Endometrial microvascular endothelial cells (primary cell): Measurements from ENCODE around the gene DTNB. TPM values are rescaled to one million over a fixed set of nuclear protein-coding genes. Genes with fewer than 3 reads are reported as not detected.
"Not testable (repeated sequence)": the region's sequence is repeated elsewhere in the genome, so short reads cannot be mapped to it uniquely, and the experiment has no call there.

ENCODE experiments used
- in situ Hi-C: cut with HindIII; loops from 2 replicates; pipeline ENCODE4 v1.10.0; 2017; ENCODE audit warnings: low sequenced_read_pairs, low pct_unique_long_range_greater_than_20kb; ENCODE audit errors: inconsistent ontology term
- total RNA-seq: library from RNA; depleted of rRNA; stranded (reverse); fragments of >200 nt; gene quantifications from one replicate; pipeline ENCODE4 v1.2.3, GENCODE V29; 2015; ENCODE audit errors: inconsistent ontology term

DTNB gene
- total RNA-seq, 1 donor from 2014 or later: 2.6 TPM

DNA sequence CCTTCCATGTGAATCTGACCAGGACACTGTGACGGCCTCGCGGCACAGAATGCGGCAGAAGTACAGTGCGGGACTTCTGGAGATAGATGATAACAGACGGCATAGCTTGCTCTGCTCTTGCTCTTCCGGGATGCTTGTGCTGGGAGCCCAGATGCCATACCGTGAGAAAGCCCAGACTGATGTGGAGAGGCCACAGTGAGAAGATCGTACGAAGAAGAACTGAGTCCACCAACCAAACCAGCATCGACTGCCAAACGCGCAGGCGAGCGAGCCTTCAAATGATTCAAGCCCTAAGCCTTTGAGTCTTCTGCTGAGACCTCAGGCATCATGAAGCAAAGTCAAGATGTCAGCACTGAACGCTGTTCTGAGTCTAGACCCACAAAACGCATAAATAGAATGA is 33.7 kb downstream of the DTNB start:
- in situ Hi-C loops: no loop called here

DNA sequence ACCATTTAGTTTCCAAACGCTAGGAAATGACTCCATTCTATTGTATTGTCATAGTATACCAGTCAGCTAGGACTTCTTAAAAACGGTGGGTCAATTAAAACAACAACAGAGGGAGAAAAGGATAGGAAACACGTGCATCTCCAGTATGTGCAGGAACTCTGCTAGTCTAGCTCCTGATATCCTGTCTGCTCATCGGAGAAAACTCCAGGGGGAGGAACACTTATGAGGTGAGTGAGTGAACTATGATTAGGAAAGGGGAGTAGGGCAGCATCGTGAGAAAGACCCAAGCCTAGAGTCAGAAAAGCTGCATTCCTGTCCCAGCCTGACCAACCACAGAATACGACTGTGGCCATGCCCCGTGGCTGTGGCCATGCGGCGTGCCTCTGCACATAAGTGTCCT is 34.2 kb downstream of the DTNB start:
- in situ Hi-C loops: no loop called here

- in situ Hi-C loops: no loop called here
Observed at GRCh38 chr2:25635797-25636196, 37.6 kb downstream of the DTNB start.

DNA sequence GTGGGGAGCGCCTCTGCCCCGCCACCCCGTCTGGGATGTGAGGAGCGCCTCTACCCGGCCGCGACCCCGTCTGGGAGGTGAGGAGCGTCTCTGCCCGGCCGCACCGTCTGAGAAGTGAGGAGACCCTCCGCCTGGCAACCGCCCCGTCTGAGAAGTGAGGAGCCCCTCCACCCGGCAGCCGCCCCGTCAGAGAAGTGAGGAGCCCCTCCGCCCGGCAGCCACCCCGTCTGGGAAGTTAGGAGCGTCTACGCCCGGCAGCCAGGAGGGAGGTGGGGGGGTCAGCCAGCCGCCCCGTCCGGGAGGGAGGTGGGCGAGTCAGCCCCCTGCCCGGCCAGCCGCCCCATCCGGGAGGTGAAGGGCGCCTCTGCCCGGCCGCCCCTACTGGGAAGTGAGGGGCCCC is 39.6 kb downstream of the DTNB start:
- in situ Hi-C loops: not testable (repeated sequence)

GRCh38 chr2:25632396-25632795 is 41.0 kb downstream of the DTNB start:
- in situ Hi-C loops: no loop called here

DNA sequence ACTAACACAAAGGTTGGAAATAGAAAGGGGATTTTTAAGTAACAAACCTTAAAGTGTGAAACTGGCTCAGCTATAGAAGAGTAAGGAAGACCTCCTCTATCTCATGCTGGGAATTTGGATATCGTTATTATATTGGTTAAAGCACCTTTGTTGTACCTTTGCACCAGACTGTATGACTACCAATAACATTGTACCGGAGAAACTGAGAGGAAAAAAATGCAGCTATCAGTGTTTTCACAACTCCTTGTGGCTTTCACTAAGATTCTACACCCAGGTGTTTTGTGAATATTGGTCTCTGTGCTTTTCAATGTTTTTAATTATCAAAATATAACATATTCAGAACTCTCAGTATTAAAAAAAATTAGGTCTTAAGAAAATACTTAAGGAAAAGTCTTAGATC is 48.7 kb downstream of the DTNB start:
- in situ Hi-C loops: no loop called here

GRCh38 chr2:25623361-25623760 is 50.0 kb downstream of the DTNB start:
- in situ Hi-C loops: no loop called here

GRCh38 chr2:25620711-25621110 is 52.7 kb downstream of the DTNB start:
- in situ Hi-C loops: no loop called here

DNA sequence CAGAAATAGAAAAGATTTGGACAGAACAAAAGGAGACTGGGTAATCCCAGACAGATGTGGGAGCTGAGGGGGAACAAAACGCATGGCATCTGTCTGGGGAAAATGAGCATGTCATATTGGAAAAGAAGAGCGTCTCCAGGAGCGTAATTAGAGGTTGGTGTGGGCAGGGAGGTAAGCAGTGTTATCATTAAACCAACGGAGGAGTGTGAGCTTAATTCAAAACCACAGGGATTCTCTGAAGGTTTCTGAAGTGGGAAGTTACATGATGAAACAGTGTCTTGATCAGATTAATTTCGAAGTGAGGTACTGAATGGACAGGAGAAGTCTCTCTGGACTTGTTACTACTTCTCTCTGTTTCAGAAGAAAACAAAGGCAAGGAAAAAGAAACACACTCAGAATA is 53.3 kb downstream of the DTNB start:
- in situ Hi-C loops: no loop called here

- in situ Hi-C loops: no loop called here
Observed at GRCh38 chr2:25619185-25619584, 54.2 kb downstream of the DTNB start.

- in situ Hi-C loops: no loop called here
Observed at GRCh38 chr2:25618676-25619075, 54.7 kb downstream of the DTNB start.

DNA sequence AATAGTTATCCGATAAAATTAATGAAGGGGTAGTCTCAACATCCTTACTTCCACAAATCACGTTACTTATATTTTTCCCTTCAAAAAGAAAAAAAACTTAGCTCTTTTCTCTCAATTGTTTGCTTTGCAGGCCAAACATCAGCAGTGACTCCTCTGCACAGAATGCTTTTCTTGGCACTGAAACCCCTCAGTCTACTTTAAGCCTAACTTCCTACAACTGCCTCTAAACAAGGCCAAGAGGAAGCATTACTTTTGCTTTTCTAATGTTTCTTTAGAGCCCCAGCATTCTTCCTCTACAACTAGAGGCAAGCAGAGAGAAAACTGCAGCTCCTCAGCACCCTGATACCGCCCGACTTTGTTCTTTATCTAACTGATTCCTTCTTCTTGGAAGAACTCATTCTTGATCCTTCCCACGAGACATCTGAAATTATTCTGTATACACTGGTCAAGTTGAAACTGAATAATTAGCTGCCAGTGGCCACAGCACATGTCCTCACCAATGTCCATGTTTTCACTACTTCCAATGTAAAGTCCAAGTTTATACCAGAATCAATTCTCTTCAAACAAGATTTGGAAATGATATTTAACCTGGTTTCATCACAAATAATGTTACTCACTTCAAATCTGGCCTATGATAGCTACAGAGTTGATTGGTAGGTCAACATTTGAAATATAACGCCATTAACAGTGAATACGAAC is 55.3 kb downstream of the DTNB start:
- in situ Hi-C loops: no loop called here

DNA sequence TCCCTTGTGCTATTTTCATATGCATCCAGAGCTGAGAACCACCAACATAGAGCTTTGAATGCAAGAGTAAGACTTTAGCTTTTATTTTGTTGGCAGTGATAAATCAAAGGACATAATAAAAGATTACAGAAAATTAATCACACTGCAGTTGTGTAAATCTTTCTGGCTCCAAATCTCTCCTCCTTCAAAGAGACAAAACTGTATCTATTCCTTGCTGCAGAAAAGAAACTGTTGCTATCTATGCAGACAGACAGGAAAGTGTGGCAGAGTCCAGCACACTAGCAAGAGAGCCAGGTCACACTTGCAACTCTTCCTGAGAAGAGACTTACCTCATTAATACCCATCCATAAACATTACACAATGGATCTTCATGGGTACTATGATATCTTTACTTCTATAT is 57.5 kb downstream of the DTNB start:
- in situ Hi-C loops: no loop called here

- in situ Hi-C loops: no loop called here
Observed at GRCh38 chr2:25615386-25615785, 58.0 kb downstream of the DTNB start.

DNA sequence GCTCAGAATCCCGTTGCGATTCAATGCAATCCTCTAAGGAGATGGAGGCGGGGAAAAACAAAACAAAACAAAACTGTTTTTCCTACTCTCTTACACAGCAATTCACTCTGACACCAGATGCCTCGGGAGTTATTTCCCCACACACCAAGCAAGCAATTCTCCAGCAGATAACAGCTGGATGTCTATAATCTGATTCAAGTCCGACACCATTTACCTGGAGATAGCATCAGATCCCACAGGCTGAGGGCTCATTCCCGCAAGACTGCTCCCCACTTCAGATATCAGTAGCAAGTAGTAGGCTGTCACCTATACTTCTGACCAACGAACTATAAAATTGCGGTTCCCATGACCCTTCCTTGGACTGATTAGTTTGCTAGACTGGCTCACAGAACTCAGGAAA is 58.7 kb downstream of the DTNB start:
- in situ Hi-C loops: no loop called here

GRCh38 chr2:25608718-25609117 is 64.7 kb downstream of the DTNB start:
- in situ Hi-C loops: no loop called here

GRCh38 chr2:25606892-25607291 is 66.5 kb downstream of the DTNB start:
- in situ Hi-C loops: no loop called here

- in situ Hi-C loops: no loop called here
Observed at GRCh38 chr2:25602333-25602723, 71.0 kb downstream of the DTNB start.

DNA sequence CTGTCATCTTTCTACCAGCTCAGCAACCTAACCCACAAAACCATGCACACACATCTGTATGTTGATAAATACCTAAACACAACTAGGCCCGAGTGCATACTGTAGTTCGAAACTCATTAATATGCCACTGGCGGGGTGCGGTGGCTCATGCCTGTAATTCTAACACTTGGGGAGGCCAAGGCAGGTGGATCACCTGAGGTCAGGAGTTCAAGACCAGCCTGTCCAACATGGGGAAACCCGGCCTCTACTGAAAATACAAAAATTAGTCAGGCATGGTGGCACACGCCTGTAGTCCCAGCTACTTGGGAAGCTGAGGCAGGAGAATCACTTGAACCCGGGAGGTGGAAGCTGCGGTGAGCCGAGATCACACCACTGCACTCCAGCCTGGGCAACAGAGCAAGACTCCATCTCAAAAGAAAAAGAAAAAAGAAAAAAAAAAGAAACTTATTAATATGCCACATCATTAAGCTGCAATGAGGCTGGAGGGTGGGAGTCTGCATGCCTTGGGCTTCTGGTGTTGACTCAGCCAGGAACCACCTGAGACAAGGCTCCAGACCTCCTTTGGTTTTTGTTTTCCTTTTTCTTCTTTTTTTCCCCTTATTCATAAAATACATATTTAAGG is 71.6 kb downstream of the DTNB start:
- in situ Hi-C loops: not testable (repeated sequence)

- in situ Hi-C loops: no loop called here
Observed at GRCh38 chr2:25598911-25599310, 74.5 kb downstream of the DTNB start.

- in situ Hi-C loops: no loop called here
Observed at GRCh38 chr2:25598332-25598731, 75.0 kb downstream of the DTNB start.
